NOMO-1 treated with dmso at 0.1 percent for 144 hours (cell line): ENCODE measurements around the gene BMP8B.

Experiments
- DNase-seq: peaks from one replicate; lab custom pipeline; 2025; ENCODE audit not compliant: unreplicated experiment; lab: John Stamatoyannopoulos, UW

The BMP8B gene

DNA sequence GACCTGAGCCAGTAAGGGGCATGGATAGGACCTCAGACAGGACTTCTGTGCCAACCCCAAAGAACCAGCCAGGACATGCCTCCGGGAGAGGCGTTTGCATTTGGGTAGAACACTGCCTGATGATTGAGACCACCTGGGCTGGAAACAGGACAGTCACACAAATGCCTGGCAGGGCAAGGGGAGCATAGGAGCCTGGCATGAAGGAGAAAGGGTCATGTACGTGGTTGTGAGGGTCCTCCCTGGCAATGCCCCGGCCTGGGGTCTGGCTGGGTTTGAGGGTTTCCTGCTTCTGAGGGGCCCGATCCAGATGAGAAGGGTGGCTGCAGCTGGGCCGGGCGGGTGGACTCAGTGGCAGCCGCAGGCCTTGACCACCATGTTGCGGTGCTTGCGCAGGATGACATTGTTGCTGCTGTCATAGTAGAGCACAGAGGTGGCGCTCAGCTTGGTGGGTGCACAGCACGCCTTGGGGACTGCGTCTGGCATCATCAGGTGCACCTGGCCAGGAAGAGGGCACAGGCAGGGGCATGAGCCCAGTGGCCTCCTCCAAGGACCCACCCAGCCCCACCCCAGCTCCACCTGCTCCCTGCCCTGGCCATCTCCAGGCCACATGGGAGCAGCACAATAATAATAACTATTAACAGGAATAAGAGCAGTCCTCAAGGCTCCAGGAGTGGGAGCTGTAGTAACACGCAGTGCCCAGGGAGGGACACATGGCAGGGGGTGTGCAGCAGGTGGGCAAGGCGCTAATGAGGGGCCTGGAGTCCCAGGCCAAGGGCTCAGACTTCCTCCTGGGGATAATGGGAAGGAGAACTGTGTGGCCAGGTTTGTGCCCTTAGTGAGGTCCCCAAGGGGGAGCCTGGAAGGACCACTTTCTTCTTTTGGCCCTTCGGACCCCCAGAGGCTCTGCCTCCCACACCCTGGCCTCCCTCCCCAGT lies 28.3 kb downstream of the BMP8B start:
- no peak for DNase-seq

- DNase-seq: no peak
These were observed 29.3 kb downstream of the BMP8B start for GRCh38 chr1:39759436-39759726.

DNA sequence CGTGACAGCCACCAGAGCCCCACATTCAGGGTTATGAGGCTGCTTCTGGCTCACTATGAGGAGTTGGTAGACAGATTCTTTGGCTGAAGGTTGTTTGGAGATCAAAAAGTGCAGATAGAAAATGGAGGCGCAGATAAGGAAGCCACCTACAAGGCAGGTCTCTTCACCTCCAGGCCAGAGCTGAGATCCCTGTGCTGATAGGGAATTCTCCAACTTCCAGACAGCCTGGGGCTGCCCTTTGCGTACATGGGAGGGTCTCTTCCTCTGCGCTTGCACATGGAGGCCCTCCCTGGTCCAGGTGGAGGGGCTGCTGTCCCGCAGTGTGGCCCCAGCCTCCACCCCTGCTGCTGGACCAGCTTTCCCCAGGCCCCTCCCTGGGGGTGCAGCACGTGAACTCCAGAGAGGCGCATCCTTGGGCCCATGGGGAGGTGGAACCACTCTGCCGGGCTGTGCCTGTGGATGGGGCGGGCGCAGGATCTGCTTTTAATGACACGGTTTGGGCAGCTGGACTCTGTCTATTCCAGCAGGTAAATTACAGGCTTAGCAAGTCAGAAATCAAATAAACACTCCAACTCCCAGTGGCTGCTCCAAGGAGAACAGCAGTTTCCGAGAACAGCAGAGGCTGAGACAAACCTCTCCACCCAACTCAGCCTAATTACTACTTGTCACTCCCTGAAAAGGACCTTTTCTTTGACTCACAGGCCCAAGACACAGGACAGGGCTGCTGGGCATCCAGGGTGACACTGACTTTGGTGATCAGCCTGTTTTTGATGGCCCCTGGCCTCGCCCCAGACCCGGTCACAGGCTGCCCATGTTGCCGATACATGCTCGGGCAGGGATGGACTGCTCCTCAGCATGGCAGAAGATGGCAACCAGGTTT lies 29.9 kb downstream of the BMP8B start:
- no peak for DNase-seq

DNA sequence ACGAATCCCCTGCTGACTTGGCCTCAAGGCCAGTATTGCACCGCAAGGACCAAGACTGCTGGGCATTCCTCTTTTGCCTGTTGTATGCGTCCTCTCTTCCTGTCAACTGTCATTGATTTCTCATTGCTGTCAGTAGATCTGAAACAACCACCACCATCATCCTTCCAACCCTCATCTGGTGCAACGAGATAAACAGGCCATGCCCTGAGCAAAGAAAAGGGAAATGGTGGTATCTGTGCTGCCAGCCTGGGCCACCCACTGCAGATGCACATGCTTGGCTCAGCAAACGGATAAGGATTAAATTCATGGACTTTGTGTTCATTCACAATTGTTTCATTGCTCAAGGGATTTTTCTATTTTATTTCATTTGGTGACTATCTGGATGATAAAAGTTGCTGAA lies 31.2 kb downstream of the BMP8B start:
- no peak for DNase-seq

DNA sequence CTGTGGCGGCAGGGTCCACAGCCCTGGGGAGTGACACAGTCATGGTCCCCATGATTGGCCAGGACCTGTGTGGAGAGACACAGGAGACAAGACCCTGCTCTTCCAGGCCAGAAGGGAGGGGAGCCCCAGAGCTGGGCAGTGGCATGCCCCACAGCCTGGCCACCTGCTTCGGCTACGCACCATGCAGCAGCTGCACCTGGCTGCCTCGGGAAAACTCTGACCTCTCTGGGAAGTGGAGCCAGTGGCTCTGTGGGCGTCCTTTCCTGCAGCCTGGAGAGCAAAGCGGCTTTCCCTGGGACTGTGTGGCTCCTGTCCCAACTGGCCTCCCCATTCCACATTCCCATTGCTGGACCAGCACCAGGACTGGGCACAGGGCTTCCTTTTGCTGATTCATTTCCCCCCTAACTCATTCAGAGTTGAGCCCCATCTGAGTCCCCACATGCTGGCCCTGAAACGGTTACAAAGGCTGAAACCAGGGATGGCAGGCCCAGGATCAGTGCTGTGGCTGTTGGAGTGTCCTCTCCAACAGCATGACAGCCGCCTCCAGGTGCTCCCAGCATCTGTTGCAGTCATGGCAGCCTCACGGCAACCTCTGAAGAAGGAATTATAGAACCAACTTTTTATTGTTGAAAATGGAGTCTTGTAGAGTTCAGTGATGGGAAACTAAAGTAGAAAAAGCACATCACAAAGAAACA lies 32.6 kb downstream of the BMP8B start:
- DNase-seq: no peak

- no peak for DNase-seq
These were observed 33.7 kb downstream of the BMP8B start for GRCh38 chr1:39754906-39755504.

- DNase-seq: no peak
These were observed 34.6 kb downstream of the BMP8B start for GRCh38 chr1:39754026-39754570.

DNA sequence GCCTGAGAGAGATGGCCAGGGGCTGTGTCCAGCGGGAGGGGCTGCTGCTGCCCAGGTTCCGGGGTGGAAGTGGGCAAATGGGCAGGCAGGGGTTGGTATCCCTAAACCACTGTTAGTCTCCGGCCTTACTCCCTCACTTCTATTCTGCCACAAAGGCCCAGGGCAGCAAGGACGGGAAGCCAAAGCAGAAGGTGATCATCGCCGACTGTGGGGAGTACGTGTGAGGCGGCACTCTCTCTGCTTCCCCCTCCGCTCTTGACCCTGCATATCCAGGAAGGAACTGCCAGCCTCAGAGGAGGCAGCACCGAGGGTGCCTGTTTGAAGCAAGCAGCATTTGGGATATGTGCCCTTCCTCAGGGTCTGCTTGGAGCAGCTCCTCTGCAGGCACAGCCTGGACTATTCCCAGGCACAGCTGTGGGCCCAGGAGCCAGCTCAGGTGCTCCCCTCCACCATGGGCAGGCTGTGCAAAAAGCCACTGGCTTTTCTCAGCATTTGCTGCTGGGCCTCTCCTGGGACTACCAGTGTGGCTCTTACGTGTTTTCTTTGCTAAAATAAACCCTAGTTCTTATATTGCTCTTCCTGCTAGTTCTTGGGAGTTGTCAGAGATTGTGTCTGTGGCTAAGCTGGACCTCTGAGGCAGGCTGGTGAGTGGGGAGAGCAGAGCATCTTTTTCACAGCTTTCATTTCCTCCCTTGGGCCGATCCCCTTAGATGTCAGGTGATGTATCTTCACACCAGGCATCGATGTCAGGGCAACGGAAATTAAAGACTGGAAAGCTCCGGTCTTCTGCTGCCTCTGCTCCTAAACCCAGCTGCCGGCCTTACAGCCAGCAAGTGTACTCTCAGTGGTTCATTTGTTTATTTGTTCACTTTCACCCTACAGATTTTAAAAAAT lies 35.3 kb downstream of the BMP8B start:
- no peak for DNase-seq

GRCh38 chr1:39752703-39753102 lies 36.0 kb downstream of the BMP8B start:
- no peak for DNase-seq

DNA sequence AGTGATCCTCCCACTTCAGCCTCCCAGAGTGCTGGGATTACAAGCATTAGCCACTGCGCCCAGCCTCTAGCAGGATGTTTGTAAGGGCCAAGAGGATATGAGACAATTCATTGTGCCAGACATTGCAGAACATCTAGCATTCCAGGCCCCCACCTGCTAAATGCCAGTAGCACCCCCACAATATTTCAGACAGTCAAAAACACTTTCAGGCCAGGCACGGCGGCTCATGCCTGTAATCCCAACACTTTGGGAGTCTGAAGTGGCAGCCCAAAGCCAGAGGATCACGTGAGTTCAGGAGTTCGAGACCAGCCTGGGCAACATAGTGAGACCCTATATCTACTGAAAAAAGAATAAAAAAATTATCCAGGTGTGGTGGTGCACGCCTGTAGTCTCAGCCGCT lies 37.1 kb downstream of the BMP8B start:
- DNase-seq: no peak

DNA sequence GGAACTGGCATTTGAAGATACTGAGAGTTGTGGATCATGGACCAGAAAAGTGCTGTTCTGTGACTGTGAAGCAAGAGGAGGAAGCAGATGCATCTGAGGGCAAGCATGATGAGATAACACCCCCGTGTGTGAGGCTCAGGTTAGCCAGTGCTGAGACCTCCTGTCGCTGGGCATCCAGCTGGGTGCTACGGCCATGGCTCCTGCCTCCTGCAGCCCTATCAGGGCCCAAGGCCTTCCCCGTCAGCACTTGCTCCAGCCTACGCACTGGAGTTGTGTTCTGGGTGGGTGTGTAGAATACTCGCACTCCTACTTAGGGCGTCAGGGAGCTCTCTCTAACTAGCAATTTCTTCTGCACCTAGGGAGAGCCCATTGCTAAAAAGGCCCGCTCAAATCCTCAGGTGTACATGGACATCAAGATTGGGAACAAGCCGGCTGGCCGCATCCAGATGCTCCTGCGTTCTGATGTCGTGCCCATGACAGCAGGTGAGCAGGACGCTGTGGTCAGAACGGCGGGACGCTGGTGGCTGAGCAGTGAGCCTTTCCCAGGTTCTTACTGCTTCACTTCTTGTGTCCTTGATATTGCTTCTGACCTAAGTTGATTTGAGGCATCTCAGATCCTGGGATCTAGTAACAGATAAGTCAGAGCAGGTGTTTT lies 43.5 kb downstream of the BMP8B start:
- DNase-seq: no peak

GRCh38 chr1:39738622-39739366 lies 49.9 kb downstream of the BMP8B start, which contains the start of gene PPIE:
Gene PPIE (plus strand): TSS chr1:39738882. CDS start chr1:39738901, 19 bp downstream.
- peak; percentile 86 for DNase-seq

- DNase-seq: no peak
These were observed 51.0 kb downstream of the BMP8B start for GRCh38 chr1:39737546-39738169.

- no peak for DNase-seq
These were observed 52.9 kb downstream of the BMP8B start for GRCh38 chr1:39735731-39736130.

DNA sequence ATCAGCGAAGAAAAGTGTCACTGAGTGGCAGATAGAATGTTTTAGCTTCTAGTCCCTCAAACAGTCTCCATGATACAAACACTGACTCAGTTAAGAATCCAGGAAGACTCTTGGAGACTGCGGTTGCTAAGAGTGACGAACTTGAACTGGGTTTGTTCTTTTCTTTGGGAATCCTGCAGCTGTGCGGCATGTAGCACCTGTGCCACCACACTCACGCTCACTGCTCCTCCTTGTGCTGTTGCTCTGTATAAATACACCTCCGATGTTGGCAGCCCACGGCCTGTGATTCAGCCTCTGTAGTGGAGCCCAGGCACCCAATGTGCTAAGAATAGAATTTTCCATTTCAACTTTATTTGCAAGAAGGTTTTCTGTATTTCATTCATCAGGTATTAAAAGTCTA lies 55.5 kb downstream of the BMP8B start:
- no peak for DNase-seq

- DNase-seq: no peak
These were observed 55.9 kb downstream of the BMP8B start for GRCh38 chr1:39732730-39733129.

DNA sequence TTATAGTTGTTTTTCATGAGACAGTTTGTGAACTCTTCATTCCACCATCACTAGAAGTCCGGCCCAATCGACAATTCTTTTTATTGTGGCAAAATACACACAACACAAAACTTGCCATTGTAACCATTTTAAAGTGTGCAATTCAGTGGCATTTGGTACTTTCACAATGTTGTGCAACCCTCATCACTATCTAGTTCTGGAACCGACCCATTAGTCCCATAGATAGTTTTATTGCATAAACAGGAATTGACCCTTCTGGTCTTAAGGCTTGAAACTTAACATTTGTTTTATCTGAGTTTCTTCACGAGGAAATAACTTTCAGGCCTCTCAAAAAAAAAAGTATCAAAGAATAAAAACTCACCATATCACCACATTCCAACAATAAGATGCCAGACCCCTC lies 58.8 kb downstream of the BMP8B start:
- DNase-seq: no peak

DNA sequence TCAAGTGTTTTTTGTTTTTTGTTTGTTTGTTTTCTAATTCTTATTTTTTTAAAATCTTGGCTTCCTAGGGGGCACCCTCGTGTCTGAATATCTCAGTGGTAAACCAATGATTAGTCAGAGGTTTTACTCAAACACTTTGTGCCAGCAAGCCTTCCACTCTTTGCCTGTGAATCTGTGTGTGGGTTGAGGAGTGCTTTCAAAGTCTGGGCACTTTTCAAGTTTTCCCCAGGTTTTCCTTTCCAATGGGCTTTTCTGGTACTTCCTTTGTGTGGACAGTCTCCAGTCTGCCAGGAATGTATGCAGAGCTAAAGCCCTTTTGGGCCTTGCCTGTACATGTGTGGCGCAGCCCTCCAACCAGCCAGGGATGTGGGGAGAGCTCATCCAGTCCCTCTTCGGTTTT lies 59.6 kb downstream of the BMP8B start:
- DNase-seq: no peak
